Heart left ventricle (tissue), 16 donors: ENCODE data around the gene TET1. TPM values are rescaled to one million over a fixed set of nuclear protein-coding genes. Genes with fewer than 3 reads are reported as not detected.
A peak's percentile ranks its signal among the peaks of the same experiment; 100 is the strongest.

Source experiments
- ATAC-seq, 4 donors: fragments of 200-7000 bp; cut with Tn5 transposase; one replicate each; pipeline ENCODE4 v1.9.1; 2020 to 2022; ENCODE audit warnings: moderate library complexity in 4 of 4, mild to moderate bottlenecking in 3 of 4, moderate number of reproducible peaks in 1 of 4
- DNase-seq, 5 donors: peaks; one replicate each; pipeline ENCODE4 v3.0.0-alpha.2; 2020
- H3K27ac ChIP-seq, 12 donors: fragments of 200-600 bp; sonication (generic) in 4 of 12; one replicate each; pipeline versions ENCODE4 v1.5.0 to v1.8.0; 2016 to 2022; ENCODE audit warnings: mild to moderate bottlenecking in 2 of 12
- H3K27me3 ChIP-seq, 9 donors: fragments of 200-600 bp; sonication (generic) in 2 of 9; one replicate each; pipeline versions ENCODE4 v1.5.1 to v1.8.0; 2016 to 2022; ENCODE audit warnings: mild to moderate bottlenecking in 3 of 9
- H3K36me3 ChIP-seq, 9 donors: fragments of 200-600 bp; sonication (generic) in 2 of 9; one replicate each; pipeline versions ENCODE4 v1.5.0 to v1.8.0; 2018 to 2022; ENCODE audit warnings: mild to moderate bottlenecking in 2 of 9
- H3K4me1 ChIP-seq, 12 donors: fragments of 200-600 bp; sonication (generic) in 4 of 12; one replicate each; pipeline versions ENCODE4 v1.5.0 to v1.8.0; 2016 to 2022; ENCODE audit warnings: mild to moderate bottlenecking in 3 of 12
- H3K4me3 ChIP-seq, 12 donors: fragments of 200-600 bp; sonication (generic) in 4 of 12; one replicate each; pipeline versions ENCODE4 v1.5.0 to v1.8.0; 2017 to 2022; ENCODE audit warnings: mild to moderate bottlenecking in 9 of 12, moderate library complexity in 4 of 12
- H3K9me3 ChIP-seq, 12 donors: fragments of 200-600 bp; sonication (generic) in 4 of 12; one replicate each; pipeline versions ENCODE4 v1.5.0 to v1.8.0; 2016 to 2022; ENCODE audit warnings: mild to moderate bottlenecking in 1 of 12
- POLR2A ChIP-seq, 2 donors: fragments of 450-650 bp; IDR thresholded peaks; one replicate each; pipeline ENCODE4 v1.6.1; 2017; ENCODE audit warnings: antibody characterized with exemption in 2 of 2, mild to moderate bottlenecking in 2 of 2, moderate library complexity in 2 of 2
- WGBS, 4 donors: extraction: QIAGEN DNeasy Blood & Tissue Kit in 2 of 4; methylation state at CpG; one replicate each; pipeline versions ENCODE4 v1.1.5 to v1.1.7; 2013 to 2018; 5-methylcytosine and 5-hydroxymethylcytosine counted together
- intact Hi-C, 10 donors: fragments of 100-400 bp; cut with DNase I; formaldehyde crosslinking; loops; one replicate each; pipeline versions ENCODE4 v1.11.1 to v1.14.2; 2022
- polyA plus RNA-seq, 2 donors: library from polyadenylated mRNA; stranded (reverse); fragments of 200-250 nt; gene quantifications; one replicate each; pipeline ENCODE4 v1.2.3, GENCODE V29; 2013
- total RNA-seq, 9 donors: library from RNA; depleted of rRNA in 2 of 9; stranded (reverse); fragments of >200 nt in 2 of 9; fragmentation: NEBNext Ultra II Directional in 3 of 9; extraction: Animal tissue kit (Norgen Biotek cat#: 25700) in 3 of 9; gene quantifications; one replicate each; pipeline versions ENCODE4 v1.1.0 to v1.2.4, GENCODE V29; 2016 to 2023
- TF ChIP-seq, protein P1 (sequence below), 12 donors: fragments of 200-600 bp; sonication (generic) in 4 of 12; IDR thresholded peaks; one replicate each; pipeline versions ENCODE4 v1.5.0 to v1.8.0; 2018 to 2022; ENCODE audit warnings: antibody characterized with exemption in 12 of 12, mild to moderate bottlenecking in 5 of 12
- donor health status: ischemic (EF 13 %, LVEDD 7.1; RV severe dilation, severe dysfunction).
- donor health status: healthy with polysubstance abuse.
- donor health status: DM: no; HTN: yes; CAD: no.
- donor health status: DM: no; HTN: no; CAD: no.
- donor health status: ischemic (EF 25% LVEDD 6.9; RV normal size, moderate dysfunction).
- donor health status: ischemic (EF 25% LVEDD 5.7; RV mildly dilated, moderate dysfunction).
- donor health status: healthy.
- donor health status: DM: yes; HTN: yes; CAD: no.
- donor health status: ischemic (EF 35%, LVEDD 5.7; RV mildly dilated, moderate dysfunction).
- donor health status: nonischemic (EF 11% LVEDD 7.7; RV severe dilation, severe dysfunction).
- donor health status: DM: yes; HTN: yes; CAD: no.
- donor health status: PGD.
- donor health status: ischemic (EF 29% LVEDD 5.4; RV normal size, mild dysfunction).
- donor health status: nonischemic (EF 23%, LVEDD 6.1; RV moderate dilation, normal function).

The TET1 gene
- total and polyA plus RNA-seq, 11 donors = 0.27 to 4.1 (median 2.0) TPM

DNA sequence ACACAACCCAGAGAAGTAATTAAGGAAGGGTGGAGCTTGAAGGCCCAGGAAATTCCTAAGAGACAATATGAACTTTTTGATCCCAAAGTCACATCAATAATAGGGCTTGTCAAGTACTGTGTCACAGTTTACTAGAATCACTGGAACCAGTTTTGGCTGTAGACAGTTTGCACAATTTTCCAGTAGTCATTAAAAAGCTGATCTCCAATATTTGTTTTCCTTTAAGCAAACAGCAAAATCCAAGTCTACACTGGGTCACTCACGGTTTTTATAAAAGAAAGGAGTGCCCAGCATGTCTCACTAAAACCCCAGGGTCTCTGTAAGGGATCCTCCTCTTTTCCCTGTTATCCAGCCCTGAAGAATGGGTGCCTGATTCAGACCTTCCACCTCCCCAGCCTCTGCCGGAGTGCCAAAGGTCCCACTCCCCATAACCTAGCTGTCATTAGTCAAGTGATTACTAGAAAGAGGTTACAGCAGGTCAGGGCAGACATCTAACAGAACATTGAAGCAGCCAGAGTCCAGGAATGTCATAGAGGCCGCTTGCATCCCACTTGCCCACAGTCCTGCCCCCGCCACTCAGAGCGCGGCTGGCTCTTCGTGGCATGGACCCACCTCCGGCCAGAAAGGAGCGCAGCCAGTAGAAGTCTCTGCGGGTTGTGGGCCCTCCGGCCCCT is 33.4 kb upstream of the TET1 start:
- no peaks in the 10 kb centered on the region for H3K27me3 ChIP-seq
- H3K36me3 ChIP-seq = peaks cover 0 to 22% (median 7%) of the 10 kb centered on the region in 9 donors
- DNase-seq (no peak), ATAC-seq (peak in 2 of 4 donors; percentile 74 to 77)
- 1 to 3% (median 2%) methylated on average over 7 to 11 of the region's 11 CpGs for WGBS, 4 donors
- peak overlapping the region; percentile 66 to 98 (median 92) for H3K27ac ChIP-seq
- peak overlapping the region; percentile 71 to 100 (median 91) for H3K4me3 ChIP-seq
- peaks cover 0 to 14% (median 5%) of the 10 kb centered on the region in 12 donors for H3K4me1 ChIP-seq
- intact Hi-C loops = loop anchor here in 2 of 10 donors (1.0 to 5.0 kb wide), 2 partner anchors 195 to 196 kb away; partner anchors contain the start of gene CCAR1 (in 2 of the 2)
- H3K9me3 ChIP-seq = no peaks in the 10 kb centered on the region
- TF ChIP-seq, protein P1, sequence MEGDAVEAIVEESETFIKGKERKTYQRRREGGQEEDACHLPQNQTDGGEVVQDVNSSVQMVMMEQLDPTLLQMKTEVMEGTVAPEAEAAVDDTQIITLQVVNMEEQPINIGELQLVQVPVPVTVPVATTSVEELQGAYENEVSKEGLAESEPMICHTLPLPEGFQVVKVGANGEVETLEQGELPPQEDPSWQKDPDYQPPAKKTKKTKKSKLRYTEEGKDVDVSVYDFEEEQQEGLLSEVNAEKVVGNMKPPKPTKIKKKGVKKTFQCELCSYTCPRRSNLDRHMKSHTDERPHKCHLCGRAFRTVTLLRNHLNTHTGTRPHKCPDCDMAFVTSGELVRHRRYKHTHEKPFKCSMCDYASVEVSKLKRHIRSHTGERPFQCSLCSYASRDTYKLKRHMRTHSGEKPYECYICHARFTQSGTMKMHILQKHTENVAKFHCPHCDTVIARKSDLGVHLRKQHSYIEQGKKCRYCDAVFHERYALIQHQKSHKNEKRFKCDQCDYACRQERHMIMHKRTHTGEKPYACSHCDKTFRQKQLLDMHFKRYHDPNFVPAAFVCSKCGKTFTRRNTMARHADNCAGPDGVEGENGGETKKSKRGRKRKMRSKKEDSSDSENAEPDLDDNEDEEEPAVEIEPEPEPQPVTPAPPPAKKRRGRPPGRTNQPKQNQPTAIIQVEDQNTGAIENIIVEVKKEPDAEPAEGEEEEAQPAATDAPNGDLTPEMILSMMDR (IDR thresholded peaks at IDR 0.05) = no peak
- TF ChIP-seq POLR2A (IDR thresholded peaks at IDR 0.05) = no peak

DNA sequence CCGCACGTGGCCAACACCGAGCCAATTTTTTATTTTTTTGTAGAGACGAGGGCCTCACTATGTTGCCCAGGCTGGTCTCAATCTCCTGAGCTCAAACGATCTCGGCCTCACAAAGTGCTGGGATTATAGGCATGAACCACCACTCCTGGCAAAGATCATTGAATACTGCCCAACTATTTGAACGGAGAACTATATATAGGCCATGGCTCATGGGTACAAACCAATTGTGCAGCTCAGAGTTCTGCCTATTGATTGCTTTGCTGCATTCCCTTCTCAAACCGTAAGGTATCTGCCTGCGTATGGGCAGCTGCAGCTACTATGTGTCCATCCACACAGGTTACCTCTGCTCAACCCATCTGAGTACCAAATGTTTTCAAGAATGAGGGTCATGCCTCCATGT is 23.2 kb upstream of the TET1 start:
- H3K27ac ChIP-seq = no peak overlapping the region
- H3K9me3 ChIP-seq = no peaks in the 10 kb centered on the region
- H3K4me3 ChIP-seq = no peak overlapping the region
- H3K4me1 ChIP-seq = no peaks in the 10 kb centered on the region
- 77 to 85% (median 82%) methylated on average over 9 of the region's 9 CpGs for WGBS, 4 donors
- DNase-seq (no peak), ATAC-seq (peak in 2 of 4 donors; percentile 49 to 53)
- intact Hi-C loops = loop anchor here in 1 of 10 donors (10.0 kb wide), 1 partner anchor 158 kb away; no protein-coding TSS in a partner anchor
- H3K36me3 ChIP-seq = no peaks in the 10 kb centered on the region
- no peaks in the 10 kb centered on the region for H3K27me3 ChIP-seq
- TF ChIP-seq, protein P1 (IDR thresholded peaks at IDR 0.05) = no peak
- TF ChIP-seq POLR2A (IDR thresholded peaks at IDR 0.05) = no peak

DNA sequence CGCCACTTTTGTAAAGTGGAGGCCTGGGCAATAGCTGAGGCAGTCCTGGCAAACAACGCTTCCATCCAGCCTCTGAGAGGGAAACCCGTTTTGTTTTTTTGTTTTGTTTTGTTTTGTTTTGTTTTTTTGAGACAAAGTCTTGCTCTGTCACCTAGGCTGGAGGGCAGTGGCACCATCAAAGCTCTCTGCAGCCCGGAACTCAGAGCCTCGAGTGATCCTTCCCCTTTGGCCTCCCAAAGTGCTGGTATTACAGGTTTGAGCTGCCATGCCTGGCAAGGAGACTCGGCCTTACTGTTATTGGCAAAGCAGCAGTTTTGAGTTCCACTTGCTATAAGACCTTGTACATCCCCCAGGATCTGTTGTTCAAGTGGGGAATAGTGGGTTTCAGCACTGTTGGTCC is 22.3 kb upstream of the TET1 start:
- ATAC-seq (no peak), DNase-seq (no peak)
- WGBS, 4 donors = 82 to 96% (median 87%) methylated on average over 6 of the region's 6 CpGs
- intact Hi-C loops = loop anchor here in 1 of 10 donors (10.0 kb wide), 1 partner anchor 157 kb away; no protein-coding TSS in a partner anchor
- no peaks in the 10 kb centered on the region for H3K36me3 ChIP-seq
- no peaks in the 10 kb centered on the region for H3K4me1 ChIP-seq
- TF ChIP-seq, protein P1 (IDR thresholded peaks at IDR 0.05) = no peak
- TF ChIP-seq POLR2A (IDR thresholded peaks at IDR 0.05) = no peak
- no peaks in the 10 kb centered on the region for H3K9me3 ChIP-seq
- no peaks in the 10 kb centered on the region for H3K27me3 ChIP-seq
- H3K4me3 ChIP-seq = no peak overlapping the region
- H3K27ac ChIP-seq = no peak overlapping the region

DNA sequence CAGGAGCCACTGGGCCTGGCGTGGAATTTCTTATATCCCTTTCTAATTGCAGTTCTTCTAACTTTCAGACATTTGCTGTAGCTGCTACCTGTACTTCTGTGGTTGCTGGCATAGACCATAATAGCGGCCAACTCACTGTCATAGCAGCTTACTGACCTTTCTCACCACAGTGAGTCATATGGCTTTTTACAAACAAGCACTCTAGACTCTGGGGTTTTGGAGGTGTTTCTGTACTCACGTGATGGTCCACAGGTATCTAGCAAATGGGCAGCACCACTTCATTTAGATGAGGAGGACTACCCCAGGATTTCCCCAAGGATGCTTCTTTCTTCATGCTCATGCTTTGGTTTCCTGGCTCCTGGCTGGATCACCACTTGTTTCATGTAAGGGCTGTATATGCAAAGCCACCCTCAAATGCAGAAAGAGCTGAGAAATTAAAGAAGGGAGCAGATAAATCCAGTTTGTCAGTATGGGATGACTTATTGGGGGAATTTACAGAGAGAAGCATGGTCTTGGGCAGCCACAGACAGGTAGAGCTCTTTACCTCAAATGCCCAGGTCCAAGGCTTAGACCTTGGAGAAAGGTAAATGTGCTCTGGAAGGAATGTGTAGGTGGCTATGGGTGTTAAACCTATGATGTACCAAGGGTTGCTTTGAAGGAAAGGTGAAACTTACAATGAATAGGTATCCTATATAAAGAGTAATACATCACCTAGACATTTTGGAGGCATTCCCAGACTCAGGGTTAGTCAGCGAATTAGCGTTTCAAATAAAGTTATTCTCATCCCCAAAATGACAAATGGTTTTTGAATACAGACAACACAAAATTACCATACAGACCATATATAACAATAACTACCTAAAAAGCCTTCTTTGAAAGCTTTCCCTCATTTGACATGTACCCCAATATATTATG is 16.9 kb upstream of the TET1 start:
- Histone ChIP-seq H3K9me3 (no peaks in the 10 kb centered on the region), H3K27ac (peak overlapping the region in 1 of 12 donors; percentile 13), H3K27me3 (no peaks in the 10 kb centered on the region), H3K4me1 (no peaks in the 10 kb centered on the region), H3K4me3 (no peak overlapping the region), H3K36me3 (no peaks in the 10 kb centered on the region)
- WGBS, 4 donors = 87 to 91% (median 90%) methylated on average over 5 of the region's 5 CpGs
- intact Hi-C loops = loop anchor here in 1 of 10 donors (10.0 kb wide), 1 partner anchor 192 kb away; no protein-coding TSS in a partner anchor
- DNase-seq (no peak), ATAC-seq (no peak)
- TF ChIP-seq POLR2A (IDR thresholded peaks at IDR 0.05) = no peak
- TF ChIP-seq, protein P1 (IDR thresholded peaks at IDR 0.05) = no peak
